ENCODE results near the gene IFNGR1.
A peak's percentile ranks its signal among the peaks of the same experiment; 100 is the strongest.
"Not testable (repeated sequence)": the region's sequence is repeated elsewhere in the genome, so short reads cannot be mapped to it uniquely, and the experiment has no call there.

Gene IFNGR1

GRCh38 chr6:137235686-137236085, 16.5 kb upstream of the IFNGR1 start:
- DNase-seq = no peak

DNA sequence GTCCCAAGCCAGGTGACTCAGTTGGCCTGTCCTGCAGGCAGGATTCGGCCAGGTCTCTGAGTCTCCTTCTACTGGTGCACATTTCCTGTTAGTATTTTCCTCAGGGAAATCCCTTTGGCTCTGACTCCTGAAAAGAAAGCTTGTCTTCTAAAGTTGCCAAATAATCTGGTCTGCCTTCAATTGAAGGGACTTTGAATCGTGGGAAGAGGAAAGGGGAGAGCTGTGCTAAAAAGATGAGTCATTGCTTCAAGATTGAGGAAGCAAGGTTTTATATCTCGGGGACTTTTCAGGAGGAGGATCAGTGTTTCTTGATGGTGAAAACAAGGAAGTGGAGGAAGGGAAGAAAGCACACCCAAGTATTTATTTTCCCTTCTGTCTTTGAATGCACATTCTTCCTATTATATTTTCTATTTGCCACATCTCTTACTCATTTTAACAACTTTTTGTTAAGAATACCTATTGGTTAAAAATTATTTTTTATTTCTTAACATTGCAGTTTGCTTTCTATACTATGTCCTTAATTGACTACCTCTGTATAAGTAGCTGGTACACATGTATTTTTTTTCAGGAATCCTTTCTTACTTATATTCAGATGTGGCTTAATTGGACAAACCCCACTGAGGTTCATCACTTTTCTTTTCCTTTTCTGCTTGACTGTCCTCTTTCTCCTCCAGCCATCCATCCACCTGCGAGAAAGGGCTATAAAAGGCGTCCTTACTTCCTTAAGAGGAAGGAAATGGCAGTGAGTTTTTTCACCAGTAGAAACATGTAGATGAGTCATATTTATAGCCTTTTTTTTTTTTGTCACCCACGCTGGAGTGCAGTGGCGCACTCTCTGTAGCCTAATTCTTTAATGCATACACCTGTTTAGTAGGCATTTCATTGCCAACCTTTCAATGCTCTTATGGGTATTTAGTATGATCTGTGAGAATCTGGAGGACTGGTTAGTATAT, 15.0 kb upstream of the IFNGR1 start:
- DNase-seq = peak; percentile 81

DNA sequence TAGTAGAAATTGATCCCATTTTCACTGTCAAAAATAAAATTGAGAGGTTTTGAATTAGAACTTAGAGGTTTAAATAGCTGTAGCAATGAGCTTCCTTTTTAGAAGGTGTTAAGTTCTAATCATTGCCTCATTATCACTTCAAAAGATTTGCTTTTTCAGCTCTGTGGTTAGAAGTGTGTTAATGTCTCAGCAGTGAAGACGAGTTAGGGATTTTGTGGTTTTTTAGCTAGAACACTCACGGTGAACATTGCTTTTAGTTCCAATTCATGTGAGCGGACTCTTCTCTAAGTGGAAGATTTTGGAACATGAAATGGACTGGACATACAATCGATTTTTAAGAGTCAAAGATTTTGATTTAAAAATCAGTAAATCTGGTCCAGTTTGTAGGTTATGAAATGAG, 12.7 kb upstream of the IFNGR1 start:
- no peak for DNase-seq

- DNase-seq = no peak
Observed at GRCh38 chr6:137230956-137231555, 11.9 kb upstream of the IFNGR1 start.

DNA sequence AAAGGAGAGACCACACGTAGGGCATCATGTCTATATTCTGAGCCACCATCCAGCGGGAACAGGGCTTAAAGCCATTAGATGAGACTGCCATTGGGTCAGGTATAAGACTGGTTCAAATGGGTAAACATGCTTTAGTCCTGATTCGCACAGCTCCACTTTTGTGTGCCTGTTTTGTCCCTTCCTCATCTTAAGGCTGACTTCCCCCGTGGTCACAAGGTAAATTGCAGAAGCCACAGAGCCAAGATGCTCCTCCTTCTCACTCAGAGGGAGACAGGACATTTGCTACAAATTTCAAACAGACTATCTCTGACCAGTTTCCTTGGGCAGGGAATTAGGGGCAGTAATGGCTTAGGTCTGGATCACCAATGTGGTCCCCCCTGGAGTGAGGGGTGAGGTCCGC, 11.4 kb upstream of the IFNGR1 start:
- DNase-seq = no peak

GRCh38 chr6:137229075-137229759, 10.0 kb upstream of the IFNGR1 start:
- DNase-seq = no peak

- no peak for DNase-seq
Observed at GRCh38 chr6:137227871-137228302, 8.7 kb upstream of the IFNGR1 start.

GRCh38 chr6:137226697-137227096, 7.5 kb upstream of the IFNGR1 start:
- DNase-seq = no peak

- no peak for DNase-seq
Observed at GRCh38 chr6:137224799-137225198, 5.6 kb upstream of the IFNGR1 start.

DNA sequence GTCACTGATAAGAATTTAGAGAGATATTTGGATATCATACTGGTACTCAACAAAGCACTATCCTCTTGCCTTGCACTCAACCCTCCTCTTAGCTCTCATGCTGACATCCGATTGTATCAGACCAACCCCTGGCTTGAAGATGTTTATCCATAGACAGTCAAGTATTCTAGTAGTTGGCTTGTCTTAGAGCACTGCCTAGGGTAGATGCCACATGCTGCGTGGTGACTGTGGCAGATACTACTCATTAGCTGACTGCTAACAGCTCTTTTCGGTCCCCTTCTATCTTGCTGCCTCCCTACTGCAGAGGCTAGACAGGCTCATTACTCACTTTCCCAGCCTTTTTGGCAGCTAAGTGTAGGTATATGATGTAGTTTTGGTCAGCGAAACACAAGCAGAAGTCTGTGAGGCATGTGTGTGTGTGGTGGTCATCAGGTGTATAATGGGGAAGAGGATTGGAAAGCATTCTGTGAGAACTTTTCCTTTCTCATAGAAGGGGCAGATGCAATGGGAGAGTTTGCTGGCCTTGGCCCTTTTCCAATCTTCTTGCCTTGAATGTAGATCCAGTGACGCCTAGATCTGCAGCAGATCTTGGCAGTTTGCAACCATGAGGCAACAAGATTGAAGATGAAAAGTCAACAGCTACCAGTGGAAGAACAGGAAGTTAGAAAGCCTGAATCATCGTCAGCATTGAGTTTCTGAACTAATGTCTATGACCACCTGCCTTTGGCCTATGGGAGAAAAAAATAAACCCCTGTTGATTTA, 4.4 kb upstream of the IFNGR1 start:
- peak; percentile 30 for DNase-seq

GRCh38 chr6:137222381-137222780, 3.2 kb upstream of the IFNGR1 start:
- no peak for DNase-seq

- no peak for DNase-seq
Observed at GRCh38 chr6:137219664-137220252, 573 bp upstream of the IFNGR1 start.

- peak; percentile 45 for DNase-seq
Observed at GRCh38 chr6:137218473-137218916, 690 bp downstream of the IFNGR1 start.

DNA sequence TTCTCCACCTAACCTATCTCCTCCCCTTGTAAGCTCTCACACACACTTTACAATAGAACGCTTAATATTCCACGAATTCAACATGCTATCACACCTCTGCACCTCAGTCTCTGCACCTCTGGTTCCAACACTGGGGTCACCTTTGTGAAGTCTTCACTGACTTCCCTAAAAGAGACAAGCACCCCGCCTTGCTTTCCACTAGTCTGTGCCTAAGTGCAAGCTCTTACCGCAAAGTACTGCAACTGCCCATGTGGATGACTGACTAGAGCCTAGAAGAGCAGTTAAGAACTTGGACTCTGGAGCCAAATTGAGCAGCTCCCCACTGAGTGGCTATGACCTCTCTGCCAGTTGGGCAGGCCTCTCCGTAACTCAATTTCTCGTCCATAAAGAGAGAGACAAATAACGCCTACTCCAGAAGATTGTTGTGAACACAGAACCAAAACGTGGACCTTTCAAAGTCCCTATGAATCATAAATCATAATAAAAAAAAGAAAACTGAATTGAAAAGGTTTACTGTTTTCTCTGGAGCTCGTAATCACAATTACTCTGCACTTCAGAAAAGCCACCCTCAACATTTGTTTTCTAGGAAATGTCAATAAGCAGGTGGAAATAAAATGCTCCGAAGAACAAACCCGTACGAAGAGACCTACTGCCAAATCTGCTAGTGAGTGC, 1.2 kb downstream of the IFNGR1 start:
- DNase-seq = no peak

DNA sequence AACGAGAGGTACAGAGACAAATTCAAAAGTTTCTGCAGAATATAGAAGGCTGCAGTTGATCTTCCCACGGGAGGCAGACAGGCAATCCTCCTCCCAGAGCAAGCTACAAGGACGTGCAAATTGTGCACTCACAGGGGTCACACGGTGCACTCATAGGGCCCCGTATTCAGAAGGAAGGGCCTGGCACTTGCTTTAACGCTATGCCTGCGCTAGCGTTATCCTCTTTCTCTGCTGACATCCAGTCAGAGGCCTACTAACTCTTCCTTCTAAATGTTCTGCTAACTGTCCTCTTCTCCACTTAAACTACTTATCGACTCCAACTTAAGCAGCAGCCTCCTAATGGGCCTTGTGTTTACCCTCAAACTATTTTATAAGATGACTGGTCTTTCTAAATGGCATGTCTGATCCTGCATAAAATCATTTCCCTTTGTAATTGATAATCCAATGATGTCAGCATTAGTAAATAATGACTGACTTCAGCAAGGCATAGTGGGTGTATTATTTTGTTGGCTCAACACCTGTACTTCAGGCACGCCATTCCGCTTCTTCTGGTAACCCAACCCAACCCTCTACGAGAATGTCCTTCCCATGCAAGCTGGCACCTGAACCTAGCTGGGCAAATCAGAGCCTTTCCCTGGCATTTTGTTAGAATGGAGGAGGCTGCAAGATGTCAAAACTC, 2.2 kb downstream of the IFNGR1 start:
- DNase-seq = no peak

DNA sequence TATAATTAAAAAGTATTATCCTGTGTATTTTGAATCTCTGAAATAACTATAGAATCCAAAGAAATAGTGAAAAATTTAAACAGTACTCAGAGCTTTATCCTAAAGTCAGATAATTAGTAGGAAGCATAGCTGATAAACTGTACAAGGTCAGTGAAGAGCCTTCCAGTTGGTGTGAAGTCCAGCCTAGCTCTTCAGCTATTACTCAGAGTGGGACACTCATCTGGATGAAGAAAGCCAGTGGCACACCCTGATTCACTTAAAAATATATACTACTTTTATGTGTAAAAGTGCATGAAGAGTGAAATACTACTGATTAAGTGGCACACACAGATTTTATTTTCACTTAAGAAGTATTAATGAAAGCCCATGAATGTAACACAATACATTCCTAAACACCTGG, 3.1 kb downstream of the IFNGR1 start:
- no peak for DNase-seq

DNA sequence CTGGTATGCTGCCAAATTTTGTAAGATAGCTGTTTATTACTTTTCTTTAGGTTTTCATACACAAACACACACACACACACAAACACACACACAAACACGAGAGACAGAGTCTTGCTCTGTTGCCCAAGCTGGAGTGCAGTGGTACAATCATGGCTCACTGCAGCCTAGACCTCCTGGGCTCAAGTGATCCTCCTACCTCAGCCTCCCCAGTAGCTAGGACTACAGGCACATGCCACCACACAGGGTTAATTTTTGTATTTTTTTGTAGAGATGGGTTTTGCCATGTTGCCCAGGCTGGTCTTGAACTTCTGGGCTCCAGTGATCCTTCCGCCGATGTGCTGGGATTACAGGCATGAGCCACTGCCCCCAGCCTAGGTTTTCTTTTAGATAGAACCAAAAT, 3.6 kb downstream of the IFNGR1 start:
- DNase-seq = not testable (repeated sequence)

DNA sequence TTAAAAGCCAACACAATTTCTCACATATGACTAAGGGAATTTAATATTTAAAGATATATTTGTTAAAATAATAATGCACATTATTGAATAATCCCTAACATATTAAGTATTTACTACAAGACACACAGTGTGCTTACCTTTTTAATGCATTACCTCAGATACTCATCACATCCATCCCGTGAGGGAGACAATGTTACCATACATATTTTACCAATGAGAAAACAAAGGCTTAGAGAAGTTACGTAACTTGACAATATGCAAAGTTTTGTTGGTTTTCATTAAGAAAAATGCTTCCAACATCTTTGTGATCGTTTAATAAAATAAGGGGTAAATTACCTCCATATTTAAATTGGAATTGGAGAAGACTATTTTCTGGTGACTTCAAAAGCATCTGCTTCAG, 4.3 kb downstream of the IFNGR1 start:
- DNase-seq = no peak

- no peak for DNase-seq
Observed at GRCh38 chr6:137213813-137214212, 5.4 kb downstream of the IFNGR1 start.

GRCh38 chr6:137213331-137213740, 5.8 kb downstream of the IFNGR1 start:
- no peak for DNase-seq

- DNase-seq = no peak
Observed at GRCh38 chr6:137211910-137212309, 7.3 kb downstream of the IFNGR1 start.

Data from fibroblast of skin of right quadriceps (primary cell).